Inflammatory macrophage treated with lipopolysaccharide for 1 hour (primary cell): ENCODE results near the gene ARMS2.

Experiments
- DNase-seq, 2 donors: peaks; one replicate each; pipeline ENCODE4 v3.0.0-alpha.2; 2020 to 2022

Gene ARMS2

DNA sequence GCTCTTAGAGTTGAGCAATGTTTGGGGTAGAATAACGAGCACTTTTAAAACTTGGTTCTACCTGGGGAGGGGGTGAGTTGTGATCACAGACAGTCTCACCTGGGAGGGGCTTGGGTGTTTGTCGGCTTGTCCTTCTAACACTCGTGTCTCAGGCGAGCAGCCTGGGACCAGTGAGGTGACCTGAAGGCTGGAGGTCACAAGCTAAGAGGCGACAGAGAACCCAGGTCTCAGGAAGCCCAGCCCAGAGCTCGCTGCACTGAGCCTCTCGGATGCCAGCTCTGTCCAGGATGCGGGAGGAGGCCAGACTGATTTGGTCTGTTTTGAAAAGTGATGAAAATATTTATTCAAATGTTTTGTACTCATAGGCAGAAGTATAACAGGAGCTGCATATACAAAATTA lies 18.7 kb downstream of the ARMS2 start:
- no peak for DNase-seq

DNA sequence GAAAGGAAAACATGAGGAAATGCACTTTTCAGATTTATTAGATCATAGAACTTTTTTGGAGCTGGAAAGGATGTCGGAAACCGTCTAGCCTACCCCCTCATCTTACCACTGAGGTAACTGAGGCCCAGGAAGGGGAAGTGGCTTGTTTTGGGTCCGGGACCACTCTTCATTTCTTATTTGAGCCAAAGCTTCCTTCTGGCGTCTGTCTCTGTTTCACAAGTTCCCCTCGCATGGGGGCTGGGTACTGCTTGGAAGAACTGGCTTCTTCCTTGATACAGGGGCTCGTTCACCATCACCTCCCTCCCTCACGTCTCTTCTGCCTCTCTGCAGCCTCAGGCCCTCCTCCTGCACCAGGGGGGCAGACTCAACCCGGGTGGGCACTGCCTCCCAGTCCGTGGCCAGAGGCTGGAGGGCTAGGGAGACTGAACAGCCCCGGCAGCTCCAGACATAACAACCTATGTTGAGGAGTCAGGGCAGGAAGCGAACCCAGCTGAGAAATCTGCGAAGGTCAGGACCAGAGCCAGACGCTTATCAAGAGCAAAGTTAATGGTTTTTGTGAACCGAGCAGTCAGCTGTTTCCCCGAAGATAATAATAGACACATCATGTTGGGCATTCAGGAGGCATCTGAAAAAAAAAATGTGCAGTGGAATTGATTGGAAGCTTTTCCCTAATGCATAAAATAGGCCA lies 19.8 kb downstream of the ARMS2 start:
- no peak for DNase-seq

DNA sequence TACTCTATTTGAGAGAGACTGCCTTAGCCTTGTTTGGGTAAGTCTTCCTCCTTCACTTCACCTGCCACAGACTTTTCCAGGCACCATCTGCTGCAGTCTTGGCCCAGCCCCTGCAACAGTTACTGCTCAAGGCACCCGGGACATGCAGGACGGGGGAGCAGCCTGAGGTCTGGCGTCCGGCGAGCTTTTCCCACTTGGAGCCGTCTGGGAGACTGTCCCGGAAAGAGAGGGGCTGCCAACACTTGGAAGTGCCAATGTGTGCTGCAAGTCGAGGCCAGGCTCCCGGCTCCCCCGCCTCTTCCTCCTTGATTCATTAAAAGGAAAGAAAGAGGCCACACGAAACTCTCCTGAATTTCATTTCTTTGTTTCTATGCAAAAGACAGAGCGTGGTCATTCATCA lies 20.6 kb downstream of the ARMS2 start:
- no peak for DNase-seq

DNA sequence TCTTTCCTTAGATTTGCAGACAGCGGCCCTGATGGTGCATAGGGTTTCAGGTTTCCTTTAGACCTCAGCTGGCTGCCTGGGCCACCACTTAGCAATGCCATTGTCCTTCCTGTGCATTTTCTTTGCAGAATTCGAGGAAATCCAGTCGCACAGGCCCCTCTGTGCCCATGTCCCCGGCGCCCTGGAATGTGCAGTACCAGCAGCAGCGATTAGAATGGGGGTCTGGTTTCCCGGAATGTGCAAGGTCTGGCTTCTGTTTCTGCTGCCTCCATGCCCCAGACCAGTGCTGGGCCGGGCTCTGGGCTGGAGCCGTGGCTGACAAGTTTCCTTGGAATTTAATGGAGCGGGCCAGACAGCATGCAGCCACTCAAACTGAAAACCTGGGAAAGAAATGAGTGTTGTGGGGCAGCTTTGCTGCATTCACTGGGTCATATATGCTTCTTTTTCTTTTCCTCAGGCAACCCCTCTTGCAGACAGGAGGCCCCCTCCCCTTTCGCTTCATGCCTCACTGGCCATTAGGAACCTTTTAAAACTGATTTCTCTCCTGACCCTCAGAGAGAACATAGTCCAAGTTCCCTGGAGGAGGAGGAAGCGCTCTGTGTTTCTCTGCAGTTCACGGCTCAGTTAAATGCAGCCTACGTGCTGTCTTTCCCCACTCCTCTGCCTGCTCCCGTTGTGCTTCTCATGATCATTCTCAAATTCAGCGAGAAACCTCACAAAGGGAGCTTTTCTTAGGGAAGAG lies 21.3 kb downstream of the ARMS2 start:
- no peak for DNase-seq

DNA sequence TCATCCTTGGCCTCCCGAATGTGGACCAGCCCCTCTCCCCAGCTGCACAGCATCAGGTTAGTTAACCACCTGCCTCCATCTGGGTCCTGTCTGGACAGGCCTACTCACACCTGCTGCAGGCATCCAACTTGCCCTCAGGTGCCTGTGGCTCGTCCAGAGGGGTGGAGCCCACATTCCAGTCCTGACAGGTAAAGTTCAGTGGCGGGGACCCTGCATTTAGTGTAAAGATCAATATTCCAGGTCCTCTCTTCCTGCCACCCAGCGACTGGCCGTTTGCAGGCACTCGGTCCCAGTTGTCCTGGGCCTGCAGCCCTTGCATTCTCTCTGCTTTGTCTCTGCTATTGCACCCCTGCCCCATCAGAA lies 21.9 kb downstream of the ARMS2 start:
- no peak for DNase-seq

DNA sequence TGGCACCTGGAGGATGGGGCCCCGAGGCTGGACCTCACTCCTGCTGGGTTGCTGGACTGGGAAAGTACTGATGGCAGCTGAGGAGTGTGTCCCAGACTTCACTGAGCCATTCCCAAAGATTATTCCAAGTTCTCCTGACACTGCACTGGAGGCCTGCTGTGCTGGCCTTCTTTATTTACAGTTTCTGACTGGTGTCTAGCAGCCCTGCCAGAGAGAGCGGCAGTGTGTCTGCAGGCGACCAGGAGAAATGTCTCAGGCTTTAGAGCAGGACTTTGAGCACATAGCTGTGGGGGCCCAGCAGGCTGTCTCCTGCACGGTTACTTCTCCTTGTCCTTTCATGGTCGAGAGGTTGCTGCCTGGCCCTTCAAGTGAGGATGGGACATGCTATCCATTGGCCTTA lies 23.0 kb downstream of the ARMS2 start:
- DNase-seq = no peak

DNA sequence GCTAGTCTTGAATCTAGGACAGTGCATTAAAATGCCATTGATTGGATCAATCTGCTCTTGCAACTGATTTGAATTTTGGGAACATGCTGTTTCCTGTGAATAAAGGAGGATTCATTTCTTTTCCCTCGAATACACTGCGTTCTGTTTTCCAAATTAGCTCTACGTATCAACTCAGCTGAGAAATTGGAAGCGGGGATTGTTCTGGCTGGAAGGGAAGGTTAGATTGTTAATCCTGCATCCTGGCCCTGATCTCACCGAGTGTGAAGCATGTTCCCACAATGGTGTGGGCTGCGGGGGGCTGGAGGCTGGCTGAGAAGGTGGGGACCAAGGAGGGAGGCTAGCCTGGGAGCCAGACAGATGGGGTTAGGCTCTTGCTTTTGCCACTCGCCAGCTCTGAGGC lies 24.5 kb downstream of the ARMS2 start:
- DNase-seq = no peak

DNA sequence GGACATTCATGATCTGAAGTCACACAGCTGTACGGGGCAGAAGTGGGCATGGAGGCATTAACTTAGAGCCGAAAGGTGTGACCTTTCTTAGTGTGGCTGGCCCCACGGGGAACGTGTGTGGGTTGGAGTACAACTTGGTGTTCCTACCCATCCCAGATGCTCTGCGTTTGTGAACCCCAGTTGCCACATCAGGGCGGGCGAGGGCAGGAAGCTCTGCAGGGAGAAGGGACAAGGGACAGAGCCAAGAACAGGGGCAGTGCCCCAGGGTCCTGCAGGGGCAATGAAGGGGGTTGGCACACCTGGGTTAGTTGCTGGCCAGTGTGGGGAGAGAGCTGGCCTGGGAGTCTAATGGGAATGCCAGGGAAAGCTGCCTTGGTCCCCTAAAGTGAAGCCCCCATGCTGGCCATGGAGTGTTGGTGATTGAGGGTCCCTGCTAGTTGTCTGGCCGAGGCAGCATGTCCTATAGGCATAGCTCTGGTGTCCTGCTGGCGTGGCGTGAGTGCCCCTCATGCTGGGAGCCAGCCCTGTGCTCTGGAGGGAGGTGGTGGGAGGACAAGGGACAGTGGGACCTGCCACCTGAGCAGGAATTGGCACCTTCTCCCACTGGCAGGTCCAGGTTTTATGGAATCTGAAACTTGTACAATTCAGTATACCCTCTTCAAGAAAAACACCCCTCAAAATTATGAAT lies 25.8 kb downstream of the ARMS2 start:
- no peak for DNase-seq

DNA sequence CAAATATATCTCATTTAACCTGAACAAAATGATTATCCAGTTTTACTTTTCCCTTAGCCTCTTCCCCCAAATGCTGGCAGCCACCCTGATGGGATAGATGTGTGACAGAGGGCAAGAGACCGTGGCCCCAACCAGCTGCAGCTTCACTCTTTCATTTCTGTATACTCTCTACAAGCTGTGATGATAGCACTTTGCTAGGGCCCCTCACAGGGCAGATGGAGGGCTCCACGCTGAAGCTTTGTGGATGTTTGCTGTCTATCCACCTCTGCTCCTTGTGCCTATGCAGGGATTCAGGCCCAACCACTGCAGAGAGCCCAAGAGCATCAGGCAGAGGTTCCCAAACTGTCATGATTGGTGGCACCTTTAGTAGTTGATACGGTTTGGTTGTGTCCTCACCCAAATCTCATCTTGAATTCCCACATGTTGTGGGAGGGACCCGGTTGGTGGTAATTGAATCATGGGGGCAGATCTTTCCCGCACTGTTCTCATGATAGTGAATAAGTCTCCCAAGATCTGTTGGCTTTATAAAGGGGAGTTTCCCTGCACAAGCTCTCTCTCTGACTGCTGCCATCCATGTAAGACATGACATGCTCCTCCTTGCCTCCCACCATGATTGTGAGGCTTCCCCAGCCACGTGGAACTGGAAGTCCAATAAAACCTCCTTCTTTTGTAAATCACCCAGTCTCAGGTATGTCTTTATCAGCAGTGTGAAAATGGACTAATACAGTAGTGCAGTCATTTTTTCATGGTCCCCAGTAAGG lies 27.0 kb downstream of the ARMS2 start:
- DNase-seq = no peak

DNA sequence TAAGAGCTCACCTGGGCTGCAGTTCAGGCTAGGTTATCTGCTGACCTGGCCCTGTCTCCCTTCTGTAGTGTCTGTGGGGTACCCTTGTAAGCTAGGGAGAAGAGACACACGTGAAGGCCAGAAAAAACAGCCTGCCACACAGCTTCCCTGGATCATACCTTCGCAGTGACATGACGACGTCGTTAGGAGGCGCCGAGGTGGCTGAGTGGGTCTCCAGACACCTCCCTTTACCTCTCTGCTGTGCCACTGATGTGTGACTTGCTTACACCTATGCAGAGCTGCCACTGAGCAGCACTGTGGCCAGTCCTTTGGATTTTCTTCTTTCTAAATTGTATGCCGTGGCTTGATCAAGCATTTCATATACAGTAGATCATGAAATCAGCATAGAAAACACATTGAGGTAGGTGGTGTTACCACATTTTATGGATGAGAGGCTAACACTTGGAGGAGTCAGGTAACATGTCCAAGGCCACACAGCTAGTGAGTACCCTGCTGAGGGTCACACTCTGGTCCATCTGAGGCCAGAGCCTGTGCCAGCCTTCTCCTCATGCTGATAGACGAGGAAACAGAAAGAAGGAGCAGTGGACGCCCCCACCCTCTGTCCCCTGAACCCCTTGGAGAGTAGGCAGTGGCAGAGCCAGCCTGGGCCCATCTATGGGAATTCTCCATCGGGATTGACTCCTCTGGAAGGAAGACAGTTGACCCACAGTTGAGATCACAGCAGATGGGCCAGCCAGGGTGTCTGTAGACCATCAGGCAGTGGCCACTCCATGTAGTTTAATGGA lies 30.0 kb downstream of the ARMS2 start:
- no peak for DNase-seq

DNA sequence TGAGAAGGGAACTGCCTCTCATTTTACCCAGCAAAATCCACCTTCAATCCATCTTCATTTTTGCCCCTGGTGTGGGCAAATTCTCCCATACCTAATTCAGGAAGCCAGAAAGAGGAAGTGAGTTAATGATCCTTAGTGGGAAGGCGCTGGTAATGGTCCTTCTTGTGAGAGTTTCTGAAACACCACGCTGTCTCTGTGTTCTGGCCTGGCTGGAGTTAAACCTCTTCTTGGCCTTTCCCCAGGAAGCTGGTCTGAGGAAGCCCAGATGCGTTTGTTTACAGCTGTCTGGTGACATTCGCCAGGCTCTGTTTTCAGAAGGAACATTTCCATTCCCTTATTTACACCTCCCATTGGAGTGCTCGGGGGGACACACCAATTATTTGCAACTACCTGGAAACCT lies 31.2 kb downstream of the ARMS2 start:
- DNase-seq = peak; percentile 28 to 51

DNA sequence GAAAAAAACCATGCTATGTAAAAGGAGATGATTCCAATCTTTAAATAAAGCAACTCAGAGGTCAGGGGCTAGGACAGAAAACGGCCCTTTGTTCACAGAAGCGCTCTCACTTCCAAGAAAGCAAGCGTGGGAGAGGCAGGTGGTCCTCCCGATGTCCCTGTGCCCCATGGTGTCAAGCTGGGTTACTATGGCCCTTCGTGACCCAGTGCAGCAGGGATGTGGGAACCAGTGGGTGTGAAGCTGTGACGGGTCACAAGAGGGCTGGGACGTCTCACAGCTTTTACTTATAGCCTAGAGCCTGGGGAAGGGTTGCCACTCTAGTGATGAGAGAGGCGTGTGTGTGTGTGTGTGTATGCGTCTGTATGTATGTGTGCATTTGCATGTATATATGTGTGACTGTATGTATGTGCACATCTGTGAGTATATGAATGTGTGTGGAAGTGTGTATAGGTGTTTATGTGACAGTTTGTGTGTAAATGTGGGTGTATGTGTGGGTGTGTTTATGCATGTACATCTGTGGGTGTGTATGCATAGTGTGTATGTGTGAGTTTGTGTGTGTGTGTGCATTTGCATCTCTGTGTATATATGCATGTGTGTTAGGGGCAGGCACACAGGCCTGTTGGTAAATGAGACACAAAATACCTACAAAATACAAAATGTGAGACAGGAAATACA lies 32.1 kb downstream of the ARMS2 start:
- DNase-seq = no peak

DNA sequence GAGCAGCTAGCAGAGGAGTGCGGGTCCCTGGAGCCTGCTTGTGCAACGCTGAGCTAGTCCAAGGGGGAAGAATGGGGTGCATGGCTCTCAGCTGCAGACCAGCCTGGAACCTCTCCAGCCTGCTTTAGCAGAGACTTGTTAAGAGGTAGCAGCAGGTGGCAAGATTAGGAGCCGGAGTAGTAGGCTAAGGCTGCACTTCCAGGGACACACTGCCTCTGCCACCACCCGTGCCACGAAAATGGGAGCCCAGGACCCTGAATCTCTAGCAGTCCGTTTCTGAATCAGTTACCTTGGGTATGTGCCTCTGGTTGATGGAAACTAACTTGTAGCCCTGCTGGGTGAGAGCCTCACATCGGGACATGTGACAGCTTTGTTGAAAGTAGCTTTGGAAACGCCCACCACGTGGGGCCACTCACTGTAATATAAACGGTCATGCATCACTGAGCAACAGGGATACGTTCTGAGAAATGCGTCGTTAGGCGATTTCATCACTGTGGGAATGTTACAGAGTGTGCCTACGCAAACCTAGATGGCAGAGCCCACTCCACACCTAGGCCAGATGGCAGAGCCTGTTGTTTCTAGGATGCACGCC lies 32.8 kb downstream of the ARMS2 start:
- DNase-seq = peak in 1 of 2 donors; percentile 59

DNA sequence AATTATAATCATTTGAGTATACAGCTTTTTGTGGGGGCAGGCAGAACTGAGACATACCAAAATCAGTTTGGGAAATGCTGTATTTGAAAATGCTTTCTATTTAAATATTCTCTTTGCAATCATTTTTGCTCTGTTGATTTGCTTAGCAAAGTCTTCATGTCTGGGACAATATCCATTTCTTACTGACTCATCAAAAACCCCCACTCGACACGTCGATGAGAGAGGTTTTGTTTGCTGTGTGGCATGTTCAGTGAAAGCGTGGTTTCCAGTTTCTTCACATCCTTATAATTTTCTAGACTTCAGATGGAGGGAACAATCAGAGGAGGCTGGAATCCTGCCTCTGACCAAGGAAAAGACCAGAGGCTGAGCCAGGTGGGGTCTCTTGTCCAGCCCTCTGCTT lies 35.8 kb downstream of the ARMS2 start:
- no peak for DNase-seq

DNA sequence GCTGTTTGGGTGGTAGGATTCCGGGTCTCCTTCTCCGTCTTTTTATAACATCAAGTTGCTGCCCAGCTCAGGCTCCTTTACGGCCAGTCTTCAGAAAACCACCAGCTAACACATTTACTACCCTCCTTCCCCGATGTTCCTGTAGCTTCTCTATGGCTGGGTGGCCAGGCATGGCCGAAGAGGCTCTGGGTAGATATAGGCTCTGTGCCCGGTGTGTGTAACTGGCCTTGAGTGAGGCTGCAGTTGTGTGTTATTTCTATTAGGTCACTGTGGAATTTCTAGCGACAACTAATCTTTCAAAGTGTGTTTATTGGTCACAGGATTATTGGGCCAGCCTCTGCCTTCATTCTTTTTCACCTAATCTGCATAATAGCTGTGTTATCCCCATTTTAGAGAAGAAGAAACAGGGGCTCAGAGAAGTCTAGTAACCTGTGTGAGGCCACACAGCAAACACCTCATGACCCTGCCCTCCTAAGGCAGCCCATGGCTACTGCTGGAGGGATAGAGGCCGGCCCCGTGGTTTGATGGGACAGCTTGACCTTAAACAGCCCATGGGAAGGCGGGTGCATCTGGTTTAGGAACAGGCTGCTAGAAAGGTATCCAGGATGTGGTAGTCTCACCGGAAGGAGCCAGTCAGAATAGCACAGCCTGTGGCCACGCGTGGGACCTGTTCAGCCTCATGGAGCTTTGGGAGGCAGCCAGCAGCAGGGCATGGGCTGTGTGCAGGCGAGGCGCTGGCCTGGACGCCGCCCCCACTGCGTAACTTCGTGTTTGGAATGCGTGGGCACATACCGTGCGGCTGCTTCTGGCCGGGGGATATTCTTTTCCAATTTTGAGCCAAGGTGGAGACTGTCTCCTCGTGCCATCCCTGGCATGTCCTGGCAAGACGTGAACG lies 36.6 kb downstream of the ARMS2 start:
- DNase-seq = no peak

DNA sequence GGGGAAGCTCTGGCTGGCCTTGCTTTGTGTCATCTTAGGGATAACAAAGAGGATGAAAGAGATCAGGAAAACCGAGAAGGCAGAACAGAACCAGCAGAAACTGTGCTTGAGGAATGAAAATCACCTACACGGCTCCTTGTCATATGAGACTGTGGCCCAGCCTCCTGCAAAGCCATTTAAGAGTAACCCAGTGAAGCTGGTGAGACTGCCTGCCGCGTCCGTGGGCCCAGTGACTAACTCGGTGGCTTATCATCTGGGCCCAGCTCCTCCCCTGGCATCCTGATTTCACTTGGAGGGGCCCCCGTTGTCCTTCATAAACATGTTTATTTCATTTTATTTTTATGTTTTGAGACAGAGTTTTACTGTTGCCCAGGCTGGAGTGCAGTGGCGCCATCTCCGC lies 37.6 kb downstream of the ARMS2 start:
- DNase-seq = no peak

DNA sequence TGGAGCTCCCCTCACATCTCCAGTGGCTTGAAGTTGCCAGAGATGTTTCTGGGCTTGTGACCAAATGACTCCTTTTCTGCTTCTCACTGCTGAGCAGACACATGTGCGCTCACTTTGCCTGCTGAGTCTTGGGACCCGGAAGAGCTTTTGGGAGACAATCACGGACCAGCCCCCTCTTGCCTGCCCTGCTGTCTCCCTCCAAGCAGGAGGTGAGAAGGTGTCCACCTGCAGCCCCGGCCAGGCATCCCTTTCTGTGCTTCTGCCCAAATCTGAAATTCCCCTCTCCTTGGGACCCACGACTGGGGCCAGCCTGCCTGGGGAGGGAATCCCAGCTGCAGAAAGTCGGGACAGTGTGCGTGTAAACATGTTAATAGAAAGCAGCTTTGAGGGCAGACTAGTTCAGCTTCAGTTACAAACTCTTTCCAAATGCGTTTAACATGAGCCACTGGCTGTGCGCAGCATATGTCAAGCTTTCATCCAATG lies 38.6 kb downstream of the ARMS2 start:
- DNase-seq = no peak

DNA sequence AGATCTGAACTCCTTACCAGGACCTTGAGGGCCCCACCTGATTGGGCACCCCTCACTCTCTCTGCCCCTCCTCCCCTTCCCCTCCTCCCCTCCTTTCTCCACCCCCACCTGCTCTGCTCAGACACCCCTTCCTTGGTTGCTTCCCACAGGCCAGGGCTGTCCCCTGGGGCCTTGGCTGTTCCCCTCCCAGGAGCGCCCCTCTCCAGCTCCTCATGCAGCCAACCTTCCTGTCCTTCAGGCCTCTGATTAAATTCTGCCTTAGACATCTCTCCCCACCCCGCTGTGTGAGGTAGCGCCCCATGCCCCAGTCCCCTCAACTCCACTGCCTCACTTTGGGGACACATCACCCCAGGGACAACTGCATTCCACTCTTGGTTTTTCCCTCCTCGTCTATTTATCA lies 39.3 kb downstream of the ARMS2 start:
- no peak for DNase-seq

DNA sequence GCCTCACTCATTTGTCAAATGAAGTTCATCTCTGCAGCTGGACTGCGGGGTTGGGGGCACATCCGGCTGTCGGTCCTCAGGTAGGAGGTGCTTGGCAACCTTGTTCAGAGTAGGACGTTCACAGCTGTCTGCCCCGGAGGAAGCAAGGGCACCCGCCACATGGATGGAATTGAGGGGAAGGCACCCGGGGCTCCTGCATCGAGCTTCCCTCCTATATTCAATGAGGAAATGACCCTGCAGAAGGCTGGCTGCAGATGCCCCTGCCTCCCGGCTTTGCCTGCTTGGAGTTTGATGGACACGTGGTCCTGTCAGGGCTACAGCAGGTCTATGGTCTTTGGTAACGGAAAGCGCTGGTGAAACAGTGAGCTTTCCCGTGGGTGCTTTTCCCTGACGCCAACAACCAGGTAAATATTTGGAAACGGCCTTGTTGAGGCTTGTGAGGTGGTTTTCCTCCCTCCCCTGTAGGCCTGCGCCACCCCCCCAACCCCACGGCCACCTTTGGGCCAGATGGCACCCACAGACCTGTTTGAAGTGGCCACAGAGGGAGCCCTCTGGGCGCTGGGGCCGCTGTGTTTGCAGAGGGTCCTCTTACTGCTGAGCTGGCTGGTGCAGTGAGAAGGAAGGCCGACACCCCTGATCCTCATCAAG lies 39.8 kb downstream of the ARMS2 start:
- no peak for DNase-seq

DNA sequence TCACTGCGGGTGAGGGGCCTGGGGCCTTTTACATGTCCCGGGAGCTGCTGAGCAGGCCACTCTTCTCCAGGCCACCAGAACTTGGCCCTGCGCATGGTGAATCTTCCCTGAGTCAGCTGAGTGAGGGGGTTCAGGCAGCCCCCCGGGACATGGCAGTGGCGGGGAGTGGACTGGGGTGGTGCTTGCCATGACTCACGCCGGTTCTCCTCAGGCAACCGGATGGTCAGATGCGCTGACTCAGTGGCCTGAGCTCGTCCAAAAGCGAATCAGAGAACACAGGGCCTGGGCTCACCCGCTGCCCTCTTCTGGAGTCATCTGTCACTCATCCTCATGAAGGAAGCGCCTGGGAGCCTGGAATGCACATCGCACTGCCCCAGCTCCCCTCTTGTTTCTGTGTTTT lies 40.4 kb downstream of the ARMS2 start:
- no peak for DNase-seq
